Astrocyte (in vitro differentiated cells and primary cell): ENCODE measurements around the gene ABCF3. TPM values are rescaled to one million over a fixed set of nuclear protein-coding genes. Genes with fewer than 3 reads are reported as not detected.

Experiments used
- DNase-seq: peaks from one replicate; pipeline ENCODE4 v3.0.0-alpha.2; 2010; ENCODE audit warnings: low read depth
- FAIRE-seq: peaks from 2 replicates; lab custom pipeline; 2011; peaks lifted over from hg19 to GRCh38; lab: Jason Lieb, UNC
- H2AFZ ChIP-seq: 2 replicates; pipeline ENCODE4 v1.6.0; 2012; ENCODE audit warnings: low read depth, low read length, inconsistent platforms
- H3K27ac ChIP-seq: 2 replicates; pipeline ENCODE4 v1.5.1; 2011; ENCODE audit warnings: low read depth, low read length, inconsistent platforms
- H3K27me3 ChIP-seq: 2 replicates; pipeline ENCODE4 v1.6.0; 2011; ENCODE audit warnings: low read length, inconsistent platforms; ENCODE audit not compliant: insufficient read depth
- H3K36me3 ChIP-seq: 2 replicates; pipeline ENCODE4 v1.5.1; 2011; ENCODE audit warnings: low read length, inconsistent platforms; ENCODE audit not compliant: insufficient read depth
- H3K4me1 ChIP-seq: 2 replicates; pipeline ENCODE4 v1.5.1; 2011; ENCODE audit warnings: low read length, inconsistent platforms; ENCODE audit not compliant: insufficient read depth
- H3K4me2 ChIP-seq: 2 replicates; pipeline ENCODE4 v1.6.0; 2012; ENCODE audit warnings: low read length, inconsistent platforms
- H3K4me3 ChIP-seq: 2 replicates; pipeline ENCODE4 v1.5.1; 2011; ENCODE audit warnings: low read depth, mild to moderate bottlenecking, low read length, inconsistent platforms; ENCODE audit not compliant: insufficient read depth
- H3K79me2 ChIP-seq: 2 replicates; pipeline ENCODE4 v1.6.0; 2012; ENCODE audit warnings: mild to moderate bottlenecking, low read length, inconsistent platforms; ENCODE audit not compliant: insufficient read depth
- H3K9ac ChIP-seq: 2 replicates; pipeline ENCODE4 v1.6.0; 2012; ENCODE audit warnings: mild to moderate bottlenecking, low read length, inconsistent platforms
- H3K9me3 ChIP-seq: 2 replicates; pipeline ENCODE4 v1.5.1; 2012; ENCODE audit warnings: low read depth, mild to moderate bottlenecking, low read length, inconsistent platforms; ENCODE audit not compliant: insufficient read depth
- H4K20me1 ChIP-seq: 2 replicates; pipeline ENCODE4 v1.6.0; 2012; ENCODE audit warnings: low read length, inconsistent platforms; ENCODE audit not compliant: insufficient read depth
- H3K27ac Mint-ChIP-seq: one replicate; pipeline ENCODE4 v1.8.0; 2021; ENCODE audit warnings: mild to moderate bottlenecking, mixed read lengths; ENCODE audit not compliant: unreplicated experiment
- H3K27me3 Mint-ChIP-seq: one replicate; pipeline ENCODE4 v1.8.0; 2021; ENCODE audit warnings: low read depth, mixed read lengths; ENCODE audit not compliant: unreplicated experiment
- H3K36me3 Mint-ChIP-seq: one replicate; pipeline ENCODE4 v1.8.0; 2021; ENCODE audit warnings: low read depth, mixed read lengths; ENCODE audit not compliant: unreplicated experiment
- H3K4me1 Mint-ChIP-seq: one replicate; pipeline ENCODE4 v1.8.0; 2021; ENCODE audit warnings: low read depth, mixed read lengths; ENCODE audit not compliant: unreplicated experiment
- H3K4me3 Mint-ChIP-seq: one replicate; pipeline ENCODE4 v1.8.0; 2021; ENCODE audit warnings: mild to moderate bottlenecking, moderate library complexity, mixed read lengths; ENCODE audit not compliant: unreplicated experiment
- H3K9me3 Mint-ChIP-seq: one replicate; pipeline ENCODE4 v1.8.0; 2021; ENCODE audit warnings: mild to moderate bottlenecking, mixed read lengths; ENCODE audit not compliant: unreplicated experiment
- EZH2 ChIP-seq: IDR thresholded peaks from 2 replicates; pipeline ENCODE4 v1.6.1; 2012; ENCODE audit warnings: mild to moderate bottlenecking, low read length, inconsistent platforms; ENCODE audit not compliant: insufficient read depth
- total RNA-seq: library from RNA; stranded (reverse); gene quantifications from 2 replicates; pipeline ENCODE4 v1.2.1, GENCODE V29; 2021
- TF ChIP-seq, protein P1 (sequence below): IDR thresholded peaks from 2 replicates; pipeline ENCODE4 v1.5.1; 2011; ENCODE audit warnings: low read depth, mild to moderate bottlenecking, inconsistent platforms, low read length, moderate library complexity; ENCODE audit not compliant: insufficient read depth

Gene ABCF3
- total RNA-seq, 1 donor from 2014 or later: 70.9 TPM

DNA sequence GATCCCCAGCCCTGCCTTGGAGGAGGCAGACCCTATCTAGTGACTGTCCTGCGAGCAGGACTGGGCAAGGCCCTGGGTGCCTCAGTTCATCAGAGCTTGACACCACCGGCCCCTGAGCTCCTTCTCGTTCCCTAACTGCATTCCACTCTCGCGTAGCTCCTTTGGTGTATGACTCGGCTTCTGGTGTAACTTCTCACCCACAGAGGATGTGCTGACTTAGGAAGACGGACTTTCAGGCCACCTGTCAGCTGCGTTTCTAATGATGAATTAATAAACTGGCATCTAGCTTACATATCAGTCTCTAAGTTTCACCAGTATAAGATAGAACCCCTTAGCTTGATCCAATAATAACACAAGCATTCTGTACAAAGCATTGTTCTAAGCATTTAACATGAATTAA lies 17.5 kb downstream of the ABCF3 start:
- no peaks in the 10 kb centered on the region for H3K9me3 Mint-ChIP-seq
- FAIRE-seq (no peak), DNase-seq (no peak)
- H3K4me1 ChIP-seq: no peaks in the 10 kb centered on the region
- H3K36me3 ChIP-seq: no peaks in the 10 kb centered on the region
- H3K27ac Mint-ChIP-seq: no peak overlapping the region
- H3K27me3 ChIP-seq: peaks cover 16% of the 10 kb centered on the region
- H3K4me1 Mint-ChIP-seq: no peaks in the 10 kb centered on the region
- no peak overlapping the region for H3K4me3 Mint-ChIP-seq
- TF ChIP-seq, protein P1, sequence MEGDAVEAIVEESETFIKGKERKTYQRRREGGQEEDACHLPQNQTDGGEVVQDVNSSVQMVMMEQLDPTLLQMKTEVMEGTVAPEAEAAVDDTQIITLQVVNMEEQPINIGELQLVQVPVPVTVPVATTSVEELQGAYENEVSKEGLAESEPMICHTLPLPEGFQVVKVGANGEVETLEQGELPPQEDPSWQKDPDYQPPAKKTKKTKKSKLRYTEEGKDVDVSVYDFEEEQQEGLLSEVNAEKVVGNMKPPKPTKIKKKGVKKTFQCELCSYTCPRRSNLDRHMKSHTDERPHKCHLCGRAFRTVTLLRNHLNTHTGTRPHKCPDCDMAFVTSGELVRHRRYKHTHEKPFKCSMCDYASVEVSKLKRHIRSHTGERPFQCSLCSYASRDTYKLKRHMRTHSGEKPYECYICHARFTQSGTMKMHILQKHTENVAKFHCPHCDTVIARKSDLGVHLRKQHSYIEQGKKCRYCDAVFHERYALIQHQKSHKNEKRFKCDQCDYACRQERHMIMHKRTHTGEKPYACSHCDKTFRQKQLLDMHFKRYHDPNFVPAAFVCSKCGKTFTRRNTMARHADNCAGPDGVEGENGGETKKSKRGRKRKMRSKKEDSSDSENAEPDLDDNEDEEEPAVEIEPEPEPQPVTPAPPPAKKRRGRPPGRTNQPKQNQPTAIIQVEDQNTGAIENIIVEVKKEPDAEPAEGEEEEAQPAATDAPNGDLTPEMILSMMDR: no peak
- TF ChIP-seq EZH2: no peak
- H3K4me3 ChIP-seq: no peak overlapping the region
- H3K9ac ChIP-seq: no peak overlapping the region
- H3K79me2 ChIP-seq: no peaks in the 10 kb centered on the region
- H3K9me3 ChIP-seq: no peaks in the 10 kb centered on the region
- peaks cover 13% of the 10 kb centered on the region for H3K27me3 Mint-ChIP-seq
- no peak overlapping the region for H2AFZ ChIP-seq
- H3K4me2 ChIP-seq: no peak overlapping the region
- no peaks in the 10 kb centered on the region for H3K36me3 Mint-ChIP-seq
- H3K27ac ChIP-seq: no peak overlapping the region
- no peaks in the 10 kb centered on the region for H4K20me1 ChIP-seq

DNA sequence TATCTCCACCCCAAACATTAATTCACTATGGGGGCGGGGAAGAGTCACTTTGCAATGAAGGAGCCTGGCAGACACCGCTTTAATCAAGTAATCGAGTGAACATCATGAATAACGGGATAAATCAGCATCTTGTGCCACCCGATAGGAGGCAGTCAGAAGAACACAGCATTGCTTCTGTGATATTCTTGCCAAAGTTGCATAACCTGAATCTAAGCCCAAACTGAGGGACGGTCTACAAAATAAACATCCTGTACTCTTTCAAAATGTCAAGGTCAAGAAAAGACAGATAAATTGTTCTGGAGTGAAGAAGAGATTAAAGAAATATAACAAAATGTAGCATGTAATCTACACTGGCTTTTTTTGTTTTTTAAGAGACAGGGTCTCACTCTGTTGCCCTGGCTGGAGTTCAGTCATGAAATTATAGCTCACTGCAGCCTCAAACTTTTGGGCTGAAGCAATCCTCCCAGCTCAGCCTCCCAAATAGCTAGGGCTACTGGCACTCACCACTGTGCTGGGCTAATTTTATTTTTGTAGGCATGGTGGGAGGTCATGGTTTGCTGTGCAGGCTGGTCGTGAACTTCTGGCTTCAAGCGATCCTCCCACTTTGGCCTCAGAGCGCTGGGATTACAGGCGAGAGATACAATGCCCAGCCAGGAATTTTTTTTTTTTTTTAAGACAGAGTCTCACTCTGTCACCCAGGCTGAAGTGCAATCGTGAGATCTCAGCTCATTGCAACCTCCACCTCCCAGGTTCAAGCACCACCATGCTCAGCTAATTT lies 23.3 kb downstream of the ABCF3 start:
- H3K27ac Mint-ChIP-seq: no peak overlapping the region
- no peaks in the 10 kb centered on the region for H3K9me3 ChIP-seq

More for the DNA sequence above, 23.3 kb downstream of the ABCF3 start:
- H3K36me3 ChIP-seq: no peaks in the 10 kb centered on the region
- no peaks in the 10 kb centered on the region for H3K9me3 Mint-ChIP-seq
- no peak overlapping the region for H2AFZ ChIP-seq
- H3K36me3 Mint-ChIP-seq: no peaks in the 10 kb centered on the region
- H3K27me3 ChIP-seq: peaks cover 15% of the 10 kb centered on the region
- H3K4me2 ChIP-seq: no peak overlapping the region
- H3K4me1 ChIP-seq: no peaks in the 10 kb centered on the region
- H3K4me1 Mint-ChIP-seq: no peaks in the 10 kb centered on the region
- no peak overlapping the region for H3K4me3 Mint-ChIP-seq
- no peak overlapping the region for H3K9ac ChIP-seq
- no peaks in the 10 kb centered on the region for H3K79me2 ChIP-seq
- H4K20me1 ChIP-seq: no peaks in the 10 kb centered on the region
- H3K27me3 Mint-ChIP-seq: peaks cover 15% of the 10 kb centered on the region
- no peak overlapping the region for H3K4me3 ChIP-seq
- H3K27ac ChIP-seq: no peak overlapping the region
- no peak for FAIRE-seq
- TF ChIP-seq, protein P1: no peak
- TF ChIP-seq EZH2: no peak
- DNase-seq: no peak
